HL-60 (cell line): ENCODE data around the gene GABBR2.

Experiments used
- DNase-seq, 2 experiments: peaks; one replicate each; pipeline ENCODE4 v3.0.0-alpha.2; 2010 to 2020; ENCODE audit warnings: low read depth in 1 of 2, low spot score in 1 of 2
- H3K27ac ChIP-seq: fragments of 250-450 bp; sonication (Bioruptor Pico); replicated peaks from 2 replicates; pipeline ENCODE4 v1.5.1; 2020; ENCODE audit warnings: mild to moderate bottlenecking, moderate library complexity
- H3K27me3 ChIP-seq: fragments of 250-450 bp; sonication (Bioruptor Pico); 2 replicates; pipeline ENCODE4 v1.5.1; 2021; ENCODE audit warnings: mild to moderate bottlenecking, moderate library complexity; ENCODE audit not compliant: insufficient read depth, poor library complexity, severe bottlenecking
- H3K4me3 ChIP-seq: replicated peaks from 2 replicates; pipeline ENCODE4 v1.5.1; 2011; ENCODE audit warnings: mild to moderate bottlenecking, control low read depth, low read length; ENCODE audit not compliant: insufficient read depth
- CTCF ChIP-seq: IDR thresholded peaks from one replicate; pipeline ENCODE4 v1.5.1; 2011; ENCODE audit warnings: low read length, control low read depth, inconsistent platforms; ENCODE audit not compliant: insufficient read depth
- GABPA ChIP-seq: IDR thresholded peaks from 2 replicates; pipeline ENCODE4 v1.6.1; 2012; ENCODE audit warnings: low read depth
- POLR2AphosphoS5 ChIP-seq: IDR thresholded peaks from 2 replicates; pipeline ENCODE4 v1.6.1; 2012; ENCODE audit warnings: low read depth
- REST ChIP-seq: IDR thresholded peaks from 2 replicates; pipeline ENCODE4 v1.6.1; 2012; ENCODE audit warnings: low read depth; ENCODE audit not compliant: insufficient replicate concordance
- SPI1 ChIP-seq: IDR thresholded peaks from 2 replicates; pipeline ENCODE4 v1.6.1; 2012; ENCODE audit warnings: low read depth, mild to moderate bottlenecking, borderline replicate concordance

The GABBR2 gene

DNA sequence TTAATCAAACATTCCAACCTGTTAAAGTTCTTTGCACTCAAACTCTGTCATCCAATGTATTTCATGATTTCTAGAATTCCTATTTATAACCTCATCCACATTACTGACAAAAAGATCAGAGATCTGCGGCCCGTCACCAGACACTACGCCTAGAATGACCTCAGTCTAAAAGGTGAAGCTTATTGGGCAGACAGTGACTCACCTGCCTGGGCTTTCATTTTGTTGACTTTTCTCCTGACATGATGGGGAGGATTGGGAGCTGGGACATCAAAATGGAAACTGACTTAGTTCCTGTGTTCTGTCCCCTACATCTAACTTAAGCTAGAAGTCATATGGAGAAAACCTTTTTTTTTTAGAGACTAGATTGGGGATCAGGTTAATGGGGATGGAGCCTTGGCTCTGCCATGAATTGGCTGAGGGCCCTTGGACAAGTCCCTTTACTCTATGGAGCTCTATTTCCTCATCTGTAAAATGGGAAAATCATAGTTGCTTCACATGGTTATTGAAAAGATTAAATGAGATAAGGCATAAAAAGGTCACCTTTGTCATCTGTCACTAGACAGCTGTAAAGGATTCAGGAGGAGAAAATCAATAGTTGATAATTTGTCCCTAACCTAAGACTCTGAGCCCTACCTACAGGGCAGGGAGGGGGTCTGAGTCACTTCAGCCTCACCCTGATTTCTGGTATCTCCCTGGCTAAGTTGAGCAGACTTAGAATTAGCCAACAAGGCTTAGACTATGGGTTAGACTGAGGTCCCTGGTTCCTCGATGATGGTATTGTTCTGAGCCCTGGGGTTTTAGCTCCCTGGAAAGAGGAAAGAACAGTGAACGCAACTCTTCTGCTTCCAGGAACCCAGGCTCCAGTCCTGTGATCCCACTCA is 228.5 kb downstream of the GABBR2 start:
- Histone ChIP-seq H3K27me3 (peaks cover 2% of the 10 kb centered on the region), H3K27ac (no peak overlapping the region), H3K4me3 (no peak overlapping the region)
- DNase-seq, result no peak
- no peak for TF ChIP-seq POLR2AphosphoS5
- no peak for TF ChIP-seq REST
- TF ChIP-seq SPI1, result no peak
- TF ChIP-seq GABPA, result no peak
- TF ChIP-seq CTCF, result no peak

DNA sequence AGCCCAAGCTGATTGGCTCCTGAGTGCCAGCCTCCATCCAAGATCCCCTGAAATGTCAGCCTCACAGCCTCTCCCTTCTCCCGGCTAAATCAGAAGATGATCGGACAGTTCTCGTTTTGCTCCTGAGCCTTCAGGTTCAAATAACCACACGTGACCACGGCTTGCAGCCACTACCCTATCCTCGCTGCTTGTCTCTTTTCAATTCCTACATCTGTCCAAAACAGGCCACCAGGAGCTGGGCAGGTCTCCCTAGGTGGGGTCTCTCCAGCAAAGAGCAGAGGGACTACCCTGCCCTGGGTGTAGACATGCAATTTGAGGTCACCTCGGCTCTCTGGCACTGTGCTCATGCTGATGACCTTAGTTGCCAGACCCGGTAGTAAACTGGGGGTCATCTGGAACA is 229.3 kb downstream of the GABBR2 start:
- no peak overlapping the region for H3K4me3 ChIP-seq
- H3K27me3 ChIP-seq, result peaks cover 2% of the 10 kb centered on the region
- DNase-seq, result no peak
- TF ChIP-seq POLR2AphosphoS5 (no peak), SPI1 (no peak), GABPA (no peak), CTCF (no peak), REST (no peak)
- H3K27ac ChIP-seq, result no peak overlapping the region

GRCh38 chr9:98477884-98478283 is 230.9 kb downstream of the GABBR2 start:
- Histone ChIP-seq H3K4me3 (no peak overlapping the region), H3K27ac (no peak overlapping the region), H3K27me3 (peaks cover 2% of the 10 kb centered on the region)
- DNase-seq, result no peak
- TF ChIP-seq GABPA (no peak), POLR2AphosphoS5 (no peak), CTCF (no peak), REST (no peak), SPI1 (no peak)
